Liver (tissue), 9 donors: Measurements from ENCODE around the gene CFI. TPM values are rescaled to one million over a fixed set of nuclear protein-coding genes. Genes with fewer than 3 reads are reported as not detected.

Experiments
- DNase-seq: peaks from one replicate; pipeline ENCODE4 v3.0.0-alpha.2; 2017; ENCODE audit warnings: low spot score
- H3K27ac ChIP-seq, 2 donors: one replicate each; pipeline ENCODE4 v1.7.0; 2013; ENCODE audit warnings: inconsistent platforms in 2 of 2, low read length in 2 of 2, control low read depth in 1 of 2, low read depth in 1 of 2, mild to moderate bottlenecking in 1 of 2
- H3K27me3 ChIP-seq, 4 donors: one replicate each; pipeline versions ENCODE4 v1.6.1 to v1.7.0; 2013; ENCODE audit warnings: low read length in 3 of 4, inconsistent platforms in 1 of 4, mild to moderate bottlenecking in 1 of 4, moderate library complexity in 1 of 4; ENCODE audit not compliant: control insufficient read depth in 4 of 4, insufficient read depth in 4 of 4
- H3K36me3 ChIP-seq, 4 donors: one replicate each; pipeline versions ENCODE4 v1.6.1 to v1.7.0; 2013; ENCODE audit warnings: low read length in 3 of 4, mild to moderate bottlenecking in 3 of 4, low read depth in 1 of 4, moderate library complexity in 1 of 4; ENCODE audit not compliant: control insufficient read depth in 4 of 4, insufficient read depth in 3 of 4
- H3K4me1 ChIP-seq, 4 donors: one replicate each; pipeline versions ENCODE4 v1.6.1 to v1.7.0; 2013; ENCODE audit warnings: low read length in 3 of 4, mild to moderate bottlenecking in 3 of 4, moderate library complexity in 1 of 4; ENCODE audit not compliant: control insufficient read depth in 4 of 4, insufficient read depth in 4 of 4
- H3K4me3 ChIP-seq, 3 donors: one replicate each; pipeline versions ENCODE4 v1.6.1 to v1.7.0; 2013; ENCODE audit warnings: low read length in 3 of 3, control low read depth in 1 of 3, low read depth in 1 of 3, mild to moderate bottlenecking in 1 of 3
- H3K9ac ChIP-seq, 2 donors: one replicate each; pipeline ENCODE4 v1.7.0; 2013; ENCODE audit warnings: low read length in 2 of 2, mild to moderate bottlenecking in 2 of 2, moderate library complexity in 2 of 2, control low read depth in 1 of 2, low read depth in 1 of 2
- H3K9me3 ChIP-seq, 4 donors: one replicate each; pipeline versions ENCODE4 v1.6.1 to v1.7.0; 2013; ENCODE audit warnings: low read length in 3 of 4; ENCODE audit not compliant: control insufficient read depth in 4 of 4
- EGR1 ChIP-seq, 2 donors: IDR thresholded peaks; 2 replicates each; pipeline ENCODE4 v1.6.1; 2016 to 2018; ENCODE audit warnings: antibody characterized with exemption in 2 of 2, low read depth in 2 of 2
- FOXA1 ChIP-seq: IDR thresholded peaks from 2 replicates; pipeline ENCODE4 v1.6.1; 2016; ENCODE audit warnings: antibody characterized with exemption
- FOXA2 ChIP-seq: IDR thresholded peaks from 2 replicates; pipeline ENCODE4 v1.6.1; 2016; ENCODE audit warnings: antibody characterized with exemption
- GABPA ChIP-seq, 2 donors: IDR thresholded peaks in 1 of 2; conservative IDR thresholded peaks in 1 of 2; 2 replicates each; pipeline ENCODE4 v1.6.1; 2016; ENCODE audit warnings: antibody characterized with exemption in 2 of 2, mild to moderate bottlenecking in 1 of 2, moderate library complexity in 1 of 2
- HNF4A ChIP-seq, 2 donors: conservative IDR thresholded peaks; 2 replicates each; pipeline ENCODE4 v1.6.1; 2016; ENCODE audit warnings: antibody characterized with exemption in 2 of 2, mild to moderate bottlenecking in 2 of 2
- HNF4G ChIP-seq: IDR thresholded peaks from 2 replicates; pipeline ENCODE4 v1.6.1; 2016; ENCODE audit warnings: antibody characterized with exemption
- JUND ChIP-seq, 2 donors: IDR thresholded peaks; 2 replicates each; pipeline ENCODE4 v1.6.1; 2016; ENCODE audit warnings: antibody characterized with exemption in 2 of 2
- MAX ChIP-seq: IDR thresholded peaks from 2 replicates; pipeline ENCODE4 v1.6.1; 2016; ENCODE audit warnings: antibody characterized with exemption
- NR2F2 ChIP-seq: IDR thresholded peaks from 2 replicates; pipeline ENCODE4 v1.6.1; 2016; ENCODE audit warnings: antibody characterized with exemption
- RAD21 ChIP-seq, 2 donors: IDR thresholded peaks; 2 replicates each; pipeline ENCODE4 v1.6.1; 2016; ENCODE audit warnings: antibody characterized with exemption in 2 of 2, mild to moderate bottlenecking in 2 of 2
- RXRA ChIP-seq, 2 donors: IDR thresholded peaks; 2 replicates each; pipeline ENCODE4 v1.6.1; 2017 to 2018; ENCODE audit warnings: antibody characterized with exemption in 2 of 2, mild to moderate bottlenecking in 1 of 2
- SP1 ChIP-seq: IDR thresholded peaks from 2 replicates; pipeline ENCODE4 v1.6.1; 2018; ENCODE audit warnings: antibody characterized with exemption, mild to moderate bottlenecking
- TAF1 ChIP-seq: conservative IDR thresholded peaks from 2 replicates; pipeline ENCODE4 v1.6.1; 2016; ENCODE audit warnings: antibody characterized with exemption, mild to moderate bottlenecking
- YY1 ChIP-seq: IDR thresholded peaks from 2 replicates; pipeline ENCODE4 v1.6.1; 2016; ENCODE audit warnings: antibody characterized with exemption, mild to moderate bottlenecking
- WGBS: extraction: QIAGEN DNeasy Blood & Tissue Kit; methylation state at CpG from one replicate; pipeline ENCODE4 v1.1.7; 2013; 5-methylcytosine and 5-hydroxymethylcytosine counted together
- polyA plus RNA-seq, 2 donors: library from polyadenylated mRNA; stranded (reverse) in 1 of 2; unstranded in 1 of 2; fragments of 200-250 nt in 1 of 2; fragments of >200 nt in 1 of 2; fragmentation: Nextera tagmentation in 1 of 2; extraction: Ambion mirVana in 1 of 2; gene quantifications; one replicate each; pipeline versions ENCODE4 v1.2.1 to v1.2.3, GENCODE V29; 2013 to 2015
- total RNA-seq, 2 donors: library from RNA; depleted of rRNA; stranded (reverse); fragments of >200 nt; gene quantifications; one replicate each; pipeline ENCODE4 v1.2.3, GENCODE V29; 2014
- TF ChIP-seq, protein P1 (sequence below): IDR thresholded peaks from 2 replicates; pipeline ENCODE4 v1.6.1; 2016; ENCODE audit warnings: antibody characterized with exemption
- TF ChIP-seq, protein P2 (sequence below): fragments of 150-350 bp; IDR thresholded peaks from 2 replicates; pipeline ENCODE4 v1.5.1; 2017; ENCODE audit warnings: improper control_type of control experiment, low read depth, low read length; ENCODE audit not compliant: missing input control
- TF ChIP-seq, protein P3 (sequence below): IDR thresholded peaks from 2 replicates; pipeline ENCODE4 v1.6.1; 2016; ENCODE audit warnings: antibody characterized with exemption, mild to moderate bottlenecking
- donor health status: healthy.
- donor health status: healthy.
- donor health status: healthy.
- donor health status: healthy.
- donor health status: healthy.

The CFI gene
- total and polyA plus RNA-seq, 4 donors = 232 to 598 (median 500) TPM

DNA sequence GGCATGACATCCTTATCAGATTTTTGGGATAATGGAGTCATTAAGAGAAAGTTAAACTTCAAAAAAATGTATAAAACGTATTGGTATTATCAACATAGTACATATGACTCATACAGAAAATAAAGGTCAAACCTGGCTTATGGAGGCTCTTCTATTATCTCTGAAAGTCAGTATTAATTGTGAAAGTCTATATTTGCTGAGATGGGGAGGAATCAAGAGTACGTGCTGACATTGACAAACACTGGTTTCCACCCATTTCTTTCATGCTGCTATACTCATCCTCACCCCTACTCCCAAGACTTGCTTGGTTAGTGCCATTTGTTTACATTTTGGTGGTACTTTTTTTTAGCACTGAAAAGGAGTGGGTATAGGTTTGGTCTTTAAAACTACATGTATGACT, 41.1 kb downstream of the CFI start:
- no peaks in the 10 kb centered on the region for H3K9me3 ChIP-seq
- TF ChIP-seq HNF4A (conservative IDR thresholded peaks at IDR 0.05) = no peak
- no peak for TF ChIP-seq NR2F2
- TF ChIP-seq, protein P1, sequence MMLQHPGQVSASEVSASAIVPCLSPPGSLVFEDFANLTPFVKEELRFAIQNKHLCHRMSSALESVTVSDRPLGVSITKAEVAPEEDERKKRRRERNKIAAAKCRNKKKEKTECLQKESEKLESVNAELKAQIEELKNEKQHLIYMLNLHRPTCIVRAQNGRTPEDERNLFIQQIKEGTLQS = no peak
- no peak for TF ChIP-seq RXRA (IDR thresholded peaks at IDR 0.05)
- TF ChIP-seq FOXA2 = no peak
- TF ChIP-seq TAF1 = no peak
- TF ChIP-seq YY1 = no peak
- TF ChIP-seq GABPA (IDR thresholded peaks at IDR 0.05 in 1 of 2, conservative IDR thresholded peaks at IDR 0.05 in 1 of 2) = no peak
- no peak for TF ChIP-seq SP1
- 85% methylated on average over 2 of the region's 2 CpGs for WGBS
- DNase-seq = no peak
- peaks cover 6 to 37% (median 27%) of the 10 kb centered on the region in 4 donors for H3K36me3 ChIP-seq
- H3K27ac ChIP-seq = no peak overlapping the region
- H3K4me1 ChIP-seq = peaks cover 0 to 9% (median 0%) of the 10 kb centered on the region in 4 donors
- no peak overlapping the region for H3K9ac ChIP-seq
- H3K27me3 ChIP-seq = no peaks in the 10 kb centered on the region
- H3K4me3 ChIP-seq = no peak overlapping the region

GRCh38 chr4:109755656-109756055, 46.1 kb downstream of the CFI start:
- Histone ChIP-seq H3K27ac (no peak overlapping the region), H3K36me3 (peaks cover 5 to 27% (median 18%) of the 10 kb centered on the region in 4 donors), H3K9ac (no peak overlapping the region), H3K27me3 (no peaks in the 10 kb centered on the region), H3K4me3 (no peak overlapping the region), H3K4me1 (no peaks in the 10 kb centered on the region), H3K9me3 (no peaks in the 10 kb centered on the region)
- TF ChIP-seq HNF4G (no peak), JUND (IDR thresholded peaks at IDR 0.05) (no peak), SP1 (no peak), FOXA1 (no peak)
- WGBS = 94% methylated on average over 3 of the region's 3 CpGs
- DNase-seq = no peak

GRCh38 chr4:109754093-109754857, 47.5 kb downstream of the CFI start:
- Histone ChIP-seq H3K4me3 (no peak overlapping the region), H3K9me3 (no peaks in the 10 kb centered on the region), H3K9ac (no peak overlapping the region), H3K27me3 (no peaks in the 10 kb centered on the region), H3K36me3 (peaks cover 4 to 19% (median 12%) of the 10 kb centered on the region in 4 donors), H3K4me1 (peaks cover 0 to 4% (median 1%) of the 10 kb centered on the region in 4 donors), H3K27ac (no peak overlapping the region)
- TF ChIP-seq RAD21 (IDR thresholded peaks at IDR 0.05) = no peak
- no peak for TF ChIP-seq MAX
- no peak for TF ChIP-seq SP1
- no peak for TF ChIP-seq TAF1
- no peak for TF ChIP-seq FOXA2
- TF ChIP-seq YY1 = no peak
- TF ChIP-seq, protein P2, sequence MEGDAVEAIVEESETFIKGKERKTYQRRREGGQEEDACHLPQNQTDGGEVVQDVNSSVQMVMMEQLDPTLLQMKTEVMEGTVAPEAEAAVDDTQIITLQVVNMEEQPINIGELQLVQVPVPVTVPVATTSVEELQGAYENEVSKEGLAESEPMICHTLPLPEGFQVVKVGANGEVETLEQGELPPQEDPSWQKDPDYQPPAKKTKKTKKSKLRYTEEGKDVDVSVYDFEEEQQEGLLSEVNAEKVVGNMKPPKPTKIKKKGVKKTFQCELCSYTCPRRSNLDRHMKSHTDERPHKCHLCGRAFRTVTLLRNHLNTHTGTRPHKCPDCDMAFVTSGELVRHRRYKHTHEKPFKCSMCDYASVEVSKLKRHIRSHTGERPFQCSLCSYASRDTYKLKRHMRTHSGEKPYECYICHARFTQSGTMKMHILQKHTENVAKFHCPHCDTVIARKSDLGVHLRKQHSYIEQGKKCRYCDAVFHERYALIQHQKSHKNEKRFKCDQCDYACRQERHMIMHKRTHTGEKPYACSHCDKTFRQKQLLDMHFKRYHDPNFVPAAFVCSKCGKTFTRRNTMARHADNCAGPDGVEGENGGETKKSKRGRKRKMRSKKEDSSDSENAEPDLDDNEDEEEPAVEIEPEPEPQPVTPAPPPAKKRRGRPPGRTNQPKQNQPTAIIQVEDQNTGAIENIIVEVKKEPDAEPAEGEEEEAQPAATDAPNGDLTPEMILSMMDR = no peak
- no peak for TF ChIP-seq EGR1 (IDR thresholded peaks at IDR 0.05; ENCODE audit: low read depth in 2 of 2)
- TF ChIP-seq JUND (IDR thresholded peaks at IDR 0.05) = no peak
- TF ChIP-seq RXRA (IDR thresholded peaks at IDR 0.05) = no peak
- TF ChIP-seq, protein P3, sequence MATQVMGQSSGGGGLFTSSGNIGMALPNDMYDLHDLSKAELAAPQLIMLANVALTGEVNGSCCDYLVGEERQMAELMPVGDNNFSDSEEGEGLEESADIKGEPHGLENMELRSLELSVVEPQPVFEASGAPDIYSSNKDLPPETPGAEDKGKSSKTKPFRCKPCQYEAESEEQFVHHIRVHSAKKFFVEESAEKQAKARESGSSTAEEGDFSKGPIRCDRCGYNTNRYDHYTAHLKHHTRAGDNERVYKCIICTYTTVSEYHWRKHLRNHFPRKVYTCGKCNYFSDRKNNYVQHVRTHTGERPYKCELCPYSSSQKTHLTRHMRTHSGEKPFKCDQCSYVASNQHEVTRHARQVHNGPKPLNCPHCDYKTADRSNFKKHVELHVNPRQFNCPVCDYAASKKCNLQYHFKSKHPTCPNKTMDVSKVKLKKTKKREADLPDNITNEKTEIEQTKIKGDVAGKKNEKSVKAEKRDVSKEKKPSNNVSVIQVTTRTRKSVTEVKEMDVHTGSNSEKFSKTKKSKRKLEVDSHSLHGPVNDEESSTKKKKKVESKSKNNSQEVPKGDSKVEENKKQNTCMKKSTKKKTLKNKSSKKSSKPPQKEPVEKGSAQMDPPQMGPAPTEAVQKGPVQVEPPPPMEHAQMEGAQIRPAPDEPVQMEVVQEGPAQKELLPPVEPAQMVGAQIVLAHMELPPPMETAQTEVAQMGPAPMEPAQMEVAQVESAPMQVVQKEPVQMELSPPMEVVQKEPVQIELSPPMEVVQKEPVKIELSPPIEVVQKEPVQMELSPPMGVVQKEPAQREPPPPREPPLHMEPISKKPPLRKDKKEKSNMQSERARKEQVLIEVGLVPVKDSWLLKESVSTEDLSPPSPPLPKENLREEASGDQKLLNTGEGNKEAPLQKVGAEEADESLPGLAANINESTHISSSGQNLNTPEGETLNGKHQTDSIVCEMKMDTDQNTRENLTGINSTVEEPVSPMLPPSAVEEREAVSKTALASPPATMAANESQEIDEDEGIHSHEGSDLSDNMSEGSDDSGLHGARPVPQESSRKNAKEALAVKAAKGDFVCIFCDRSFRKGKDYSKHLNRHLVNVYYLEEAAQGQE = no peak
- DNase-seq = no peak
- WGBS = 82% methylated on average over 7 of the region's 7 CpGs
